ENCODE measurements around the gene C19orf73.

Gene C19orf73

GRCh38 chr19:49070416-49070815, 48.5 kb downstream of the C19orf73 start:
- no peak for DNase-seq

DNA sequence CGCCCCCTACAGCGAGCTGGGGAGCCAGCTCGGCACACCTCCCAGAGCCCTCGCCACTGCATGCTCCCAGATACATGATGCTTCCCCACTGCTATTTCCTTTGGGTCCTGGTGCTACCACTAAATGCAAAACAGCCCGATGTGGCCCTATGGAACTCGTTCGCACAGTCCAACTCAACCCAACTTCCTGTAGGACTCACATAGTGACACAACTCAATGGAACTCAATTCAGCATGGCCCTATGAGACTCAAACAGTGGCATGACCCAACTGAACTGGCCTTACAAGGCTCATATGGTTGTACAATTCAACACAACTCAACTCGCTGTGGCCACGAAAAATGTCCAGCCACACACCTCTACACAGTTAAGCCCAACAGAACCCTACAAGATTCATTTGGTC, 49.9 kb downstream of the C19orf73 start:
- no peak for DNase-seq
